Epithelial cell of esophagus (primary cell): ENCODE data around the gene CDK5.

ENCODE experiments used
- DNase-seq: peaks from one replicate; pipeline ENCODE4 v3.0.0; 2010; ENCODE audit warnings: low read depth
- H3K4me3 ChIP-seq: 2 replicates; pipeline ENCODE4 v1.5.1; 2011; ENCODE audit warnings: mild to moderate bottlenecking, low read length, control low read depth
- CTCF ChIP-seq: IDR thresholded peaks from 2 replicates; pipeline ENCODE4 v1.5.1; 2011; ENCODE audit warnings: low read depth, mild to moderate bottlenecking, low read length, control low read depth, inconsistent platforms; ENCODE audit not compliant: insufficient read depth; ENCODE audit errors: missing control alignments

The CDK5 gene

GRCh38 chr7:151060113-151060415 lies 2.4 kb upstream of the CDK5 start:
- TF ChIP-seq CTCF, result no peak
- peak overlapping the region; percentile 96 for H3K4me3 ChIP-seq
- DNase-seq, result no peak

DNA sequence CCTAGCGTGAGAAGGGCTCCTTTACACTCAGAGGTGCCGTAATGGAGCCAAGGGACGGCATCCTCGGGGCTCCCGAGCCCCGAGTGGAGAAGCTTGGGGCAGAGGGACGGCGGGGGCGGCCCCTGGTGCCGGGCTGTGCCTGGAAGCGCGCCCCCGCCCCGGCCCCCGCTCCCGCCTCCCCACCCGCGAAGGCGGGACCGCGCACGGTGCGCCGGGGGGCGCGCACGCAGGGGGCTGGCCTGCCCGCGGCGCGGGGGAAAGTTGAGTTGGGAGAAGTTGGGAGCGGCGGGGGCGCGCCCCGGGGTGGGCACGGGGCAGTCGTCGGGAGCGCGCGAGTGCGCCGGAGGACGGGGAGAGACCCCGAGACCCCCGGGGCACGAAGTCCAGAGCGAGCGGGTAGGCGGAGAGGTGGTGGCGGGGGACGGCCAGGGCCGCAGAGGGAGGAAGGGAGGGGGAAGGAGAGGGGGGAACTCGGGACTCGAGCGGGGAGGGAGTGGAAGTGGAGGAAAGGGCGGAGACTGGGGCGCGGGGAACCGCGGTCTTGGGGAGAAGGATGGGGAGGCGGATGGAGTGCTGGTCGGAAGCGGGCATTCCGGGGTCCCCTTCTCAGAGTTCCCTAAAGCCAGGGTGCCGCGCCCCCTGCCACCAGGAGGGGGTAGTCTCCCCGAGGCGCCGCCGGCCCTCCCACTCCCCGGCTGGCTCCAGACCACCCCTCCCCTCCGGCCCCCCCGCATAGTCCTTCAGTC lies 1.8 kb upstream of the CDK5 start, which contains the start of gene SLC4A2:
TSS of gene SLC4A2 (plus strand) at position 223 of the 746 bp plus-strand sequence. CDS start 2,399 bp downstream, outside the sequence.
- H3K4me3 ChIP-seq, result peak within 1 kb of the TSS; percentile 96
- peak; percentile 69 for DNase-seq
- TF ChIP-seq CTCF, result peak; percentile 43

DNA sequence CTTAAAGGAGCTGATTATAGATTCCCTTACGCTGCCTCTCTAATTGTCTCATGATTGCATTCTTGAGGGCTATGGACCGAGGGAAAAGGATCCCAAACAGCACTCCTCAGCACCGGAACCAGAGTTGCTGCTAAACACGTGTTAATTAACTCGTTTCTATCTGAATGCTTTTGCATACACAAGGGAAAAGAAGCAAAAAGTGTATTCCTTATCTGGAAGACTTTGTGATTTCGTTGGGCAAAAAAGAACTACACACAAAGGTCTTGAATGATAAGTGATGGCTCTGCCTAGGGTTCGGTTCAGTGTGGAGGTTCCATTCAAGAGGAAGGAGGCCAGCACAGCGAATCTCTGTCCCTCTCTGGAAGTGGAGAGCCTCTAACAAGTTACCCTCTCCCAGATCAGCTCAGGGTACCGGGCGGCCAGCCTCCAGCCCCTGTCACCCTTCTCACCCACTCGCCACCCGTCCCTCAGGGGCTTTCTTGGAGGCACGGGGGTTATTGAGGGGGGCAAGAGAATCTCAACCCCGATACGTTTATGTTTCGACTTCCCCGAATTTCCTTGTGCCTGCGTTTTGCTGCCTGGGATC lies 1.2 kb upstream of the CDK5 start:
- peak; percentile 27 for DNase-seq
- peak overlapping the region; percentile 96 for H3K4me3 ChIP-seq
- no peak for TF ChIP-seq CTCF

- peak; percentile 100 for DNase-seq
- peak overlapping the region; percentile 96 for H3K4me3 ChIP-seq
- TF ChIP-seq CTCF, result no peak
Measured at GRCh38 chr7:151057989-151058780, 488 bp upstream of the CDK5 start.

- DNase-seq, result peak; percentile 47
- H3K4me3 ChIP-seq, result peak overlapping the region; percentile 96
- TF ChIP-seq CTCF, result no peak
Measured at GRCh38 chr7:151056666-151057505, 811 bp downstream of the CDK5 start.

GRCh38 chr7:151056283-151056665 lies 1.4 kb downstream of the CDK5 start:
- H3K4me3 ChIP-seq, result no peak overlapping the region
- no peak for DNase-seq
- TF ChIP-seq CTCF, result no peak
